Vagina (tissue), 2 donors: ENCODE results near the gene ZNF727.

Source experiments
- CTCF ChIP-seq, 3 experiments: fragments of 450-650 bp in 2 of 3; fragments of 200-600 bp in 1 of 3; sonication (generic) in 1 of 3; IDR thresholded peaks; one replicate each; pipeline ENCODE4 v1.5.1; 2017 to 2019; ENCODE audit warnings: antibody characterized with exemption in 3 of 3, mild to moderate bottlenecking in 2 of 3, moderate library complexity in 2 of 3
- POLR2A ChIP-seq, 2 donors: fragments of 450-650 bp; IDR thresholded peaks; one replicate each; pipeline ENCODE4 v1.6.1; 2017; ENCODE audit warnings: antibody characterized with exemption in 2 of 2, mild to moderate bottlenecking in 2 of 2, moderate library complexity in 2 of 2
- POLR2AphosphoS5 ChIP-seq, 2 donors: sonication (generic); formaldehyde crosslinking; IDR thresholded peaks; one replicate each; pipeline ENCODE4 v1.9.0; 2017; ENCODE audit warnings: antibody characterized with exemption in 2 of 2, mild to moderate bottlenecking in 2 of 2, low read depth in 1 of 2; ENCODE audit not compliant: insufficient read depth in 1 of 2

GRCh38 chr7:64037095-64037494, 8.1 kb upstream of the ZNF727 start:
- TF ChIP-seq CTCF (IDR thresholded peaks at IDR 0.05) (no peak), POLR2A (IDR thresholded peaks at IDR 0.05) (no peak), POLR2AphosphoS5 (IDR thresholded peaks at IDR 0.05; ENCODE audit: insufficient read depth in 1 of 2, low read depth in 1 of 2) (no peak)
